ENCODE measurements around the gene SCAPER. TPM values are rescaled to one million over a fixed set of nuclear protein-coding genes. Genes with fewer than 3 reads are reported as not detected.
"Not testable (repeated sequence)": the region's sequence is repeated elsewhere in the genome, so short reads cannot be mapped to it uniquely, and the experiment has no call there.

SCAPER gene
- total RNA-seq, 6 donors from 2014 or later, result 14.4 to 67.1 (median 27.6) TPM

- Histone ChIP-seq H3K27me3 (no peaks in the 10 kb centered on the region), H3K36me3 (no peaks in the 10 kb centered on the region), H3K4me1 (no peaks in the 10 kb centered on the region), H3K4me3 (no peak overlapping the region), H3K27ac (no peak overlapping the region), H3K9me3 (no peaks in the 10 kb centered on the region)
- TF ChIP-seq POLR2A (IDR thresholded peaks at IDR 0.05), result no peak
- TF ChIP-seq CTCF (IDR thresholded peaks at IDR 0.05), result no peak
- TF ChIP-seq POLR2AphosphoS5 (IDR thresholded peaks at IDR 0.05), result no peak
- no peak for TF ChIP-seq EP300 (IDR thresholded peaks at IDR 0.05)
- ATAC-seq (ENCODE audit: low FRiP score in 2 of 2), result no peak
- no peak for DNase-seq
- WGBS, 2 donors, result 79 to 87% methylated on average over 3 of the region's 3 CpGs
These were observed 581.1 kb downstream of the SCAPER start for GRCh38 chr15:76324066-76324465.

- 85 to 89% methylated on average over 5 of the region's 5 CpGs for WGBS, 2 donors
- DNase-seq (no peak), ATAC-seq (ENCODE audit: low FRiP score in 2 of 2) (no peak)
- Histone ChIP-seq H3K27me3 (no peaks in the 10 kb centered on the region), H3K36me3 (no peaks in the 10 kb centered on the region), H3K4me3 (no peak overlapping the region), H3K27ac (no peak overlapping the region), H3K9me3 (no peaks in the 10 kb centered on the region), H3K4me1 (no peaks in the 10 kb centered on the region)
- no peak for TF ChIP-seq CTCF (IDR thresholded peaks at IDR 0.05)
- TF ChIP-seq POLR2A (IDR thresholded peaks at IDR 0.05), result no peak
- no peak for TF ChIP-seq EP300 (IDR thresholded peaks at IDR 0.05)
- TF ChIP-seq POLR2AphosphoS5 (IDR thresholded peaks at IDR 0.05), result no peak
These were observed 583.5 kb downstream of the SCAPER start for GRCh38 chr15:76321602-76322001.

GRCh38 chr15:76321171-76321570, 584.0 kb downstream of the SCAPER start:
- H3K27me3 ChIP-seq, result no peaks in the 10 kb centered on the region
- no peaks in the 10 kb centered on the region for H3K36me3 ChIP-seq
- H3K27ac ChIP-seq, result no peak overlapping the region
- ATAC-seq (ENCODE audit: low FRiP score in 2 of 2) (no peak), DNase-seq (no peak)
- H3K4me1 ChIP-seq, result no peaks in the 10 kb centered on the region
- WGBS, 2 donors, result 66 to 70% methylated on average over 10 of the region's 10 CpGs
- no peak overlapping the region for H3K4me3 ChIP-seq
- no peaks in the 10 kb centered on the region for H3K9me3 ChIP-seq
- TF ChIP-seq POLR2A (IDR thresholded peaks at IDR 0.05), result no peak
- no peak for TF ChIP-seq CTCF (IDR thresholded peaks at IDR 0.05)
- TF ChIP-seq EP300 (IDR thresholded peaks at IDR 0.05), result no peak
- no peak for TF ChIP-seq POLR2AphosphoS5 (IDR thresholded peaks at IDR 0.05)

GRCh38 chr15:76320012-76320411, 585.1 kb downstream of the SCAPER start:
- DNase-seq (no peak), ATAC-seq (ENCODE audit: low FRiP score in 2 of 2) (no peak)
- Histone ChIP-seq H3K27ac (no peak overlapping the region), H3K27me3 (no peaks in the 10 kb centered on the region), H3K9me3 (no peaks in the 10 kb centered on the region), H3K4me3 (no peak overlapping the region), H3K36me3 (no peaks in the 10 kb centered on the region), H3K4me1 (no peaks in the 10 kb centered on the region)
- 88 to 89% methylated on average over 6 of the region's 6 CpGs for WGBS, 2 donors
- TF ChIP-seq CTCF (IDR thresholded peaks at IDR 0.05) (no peak), POLR2AphosphoS5 (IDR thresholded peaks at IDR 0.05) (no peak), EP300 (IDR thresholded peaks at IDR 0.05) (no peak), POLR2A (IDR thresholded peaks at IDR 0.05) (no peak)

GRCh38 chr15:76313731-76314130, 591.4 kb downstream of the SCAPER start:
- no peak for TF ChIP-seq POLR2AphosphoS5 (IDR thresholded peaks at IDR 0.05)
- no peak for TF ChIP-seq EP300 (IDR thresholded peaks at IDR 0.05)
- DNase-seq, result peak in 1 of 2 donors; percentile 47
- Histone ChIP-seq H3K27me3 (no peaks in the 10 kb centered on the region), H3K36me3 (no peaks in the 10 kb centered on the region), H3K27ac (no peak overlapping the region), H3K4me1 (peaks cover 4 to 16% (median 11%) of the 10 kb centered on the region in 4 donors), H3K4me3 (no peak overlapping the region), H3K9me3 (no peaks in the 10 kb centered on the region)
- no peak for ATAC-seq (ENCODE audit: low FRiP score in 2 of 2)
- 76 to 81% methylated on average over 5 of the region's 5 CpGs for WGBS, 2 donors

GRCh38 chr15:76313175-76313567, 592.0 kb downstream of the SCAPER start:
- H3K4me1 ChIP-seq, result peaks cover 4 to 16% (median 11%) of the 10 kb centered on the region in 4 donors
- not testable (repeated sequence) for H3K4me3 ChIP-seq; H3K27ac ChIP-seq; DNase-seq; H3K9me3 ChIP-seq; ATAC-seq (ENCODE audit: low FRiP score in 2 of 2); H3K36me3 ChIP-seq; H3K27me3 ChIP-seq
- 94 to 95% methylated on average over 4 of the region's 4 CpGs for WGBS, 2 donors

Data from upper lobe of left lung (tissue), 6 donors.